SK-N-DZ (cell line): ENCODE results near the gene ARHGAP15. TPM values are rescaled to one million over a fixed set of nuclear protein-coding genes. Genes with fewer than 3 reads are reported as not detected.
"Not testable (repeated sequence)": the region's sequence is repeated elsewhere in the genome, so short reads cannot be mapped to it uniquely, and the experiment has no call there.

Source experiments
- DNase-seq: peaks from one replicate; pipeline ENCODE4 v3.0.0-alpha.2; 2015; ENCODE audit warnings: low spot score
- polyA plus RNA-seq, 2 experiments: library from polyadenylated mRNA; depleted of rRNA; stranded (reverse); fragments of >200 nt; gene quantifications; 2 replicates each; pipeline ENCODE4 v1.2.3, GENCODE V29; 2014

ARHGAP15 gene
- not detected in 2 replicates for polyA plus RNA-seq (2014; cell fraction: cytosol; rRNA removed)
- polyA plus RNA-seq (2014; cell fraction: nucleus; rRNA removed): not detected in 2 replicates

- DNase-seq: peak; percentile 4
These were observed at the start of gene ARHGAP15 for GRCh38 chr2:143128681-143129580. TSS of gene ARHGAP15 (plus strand) at chr2:143129419.

- DNase-seq: no peak
These were observed 47.6 kb upstream of the ARHGAP15 start for GRCh38 chr2:143081616-143082015.

- DNase-seq: no peak
These were observed 45.6 kb upstream of the ARHGAP15 start for GRCh38 chr2:143083636-143084035.

- no peak for DNase-seq
These were observed 44.8 kb upstream of the ARHGAP15 start for GRCh38 chr2:143084462-143084861.

- DNase-seq: no peak
These were observed 44.0 kb upstream of the ARHGAP15 start for GRCh38 chr2:143085125-143085784.

GRCh38 chr2:143087033-143087432 lies 42.2 kb upstream of the ARHGAP15 start:
- DNase-seq: no peak

- DNase-seq: no peak
These were observed 40.8 kb upstream of the ARHGAP15 start for GRCh38 chr2:143088388-143088787.

- not testable (repeated sequence) for DNase-seq
These were observed 39.7 kb upstream of the ARHGAP15 start for GRCh38 chr2:143089520-143089919.

GRCh38 chr2:143110758-143111428 lies 18.3 kb upstream of the ARHGAP15 start:
- DNase-seq: peak; percentile 59

- DNase-seq: no peak
These were observed 12.0 kb upstream of the ARHGAP15 start for GRCh38 chr2:143117225-143117624.

GRCh38 chr2:143121079-143121478 lies 8.1 kb upstream of the ARHGAP15 start:
- no peak for DNase-seq

GRCh38 chr2:143121957-143122356 lies 7.3 kb upstream of the ARHGAP15 start:
- DNase-seq: no peak

- no peak for DNase-seq
These were observed 5.3 kb upstream of the ARHGAP15 start for GRCh38 chr2:143123911-143124310.

GRCh38 chr2:143124445-143124844 lies 4.8 kb upstream of the ARHGAP15 start:
- no peak for DNase-seq

- no peak for DNase-seq
These were observed 3.5 kb upstream of the ARHGAP15 start for GRCh38 chr2:143125717-143126116.

- DNase-seq: no peak
These were observed 3.1 kb downstream of the ARHGAP15 start for GRCh38 chr2:143132355-143132754.

GRCh38 chr2:143133783-143134182 lies 4.6 kb downstream of the ARHGAP15 start:
- no peak for DNase-seq

GRCh38 chr2:143138292-143138691 lies 9.1 kb downstream of the ARHGAP15 start:
- no peak for DNase-seq

- DNase-seq: no peak
These were observed 10.7 kb downstream of the ARHGAP15 start for GRCh38 chr2:143139835-143140393.

GRCh38 chr2:143140864-143141661 lies 11.8 kb downstream of the ARHGAP15 start:
- DNase-seq: no peak

GRCh38 chr2:143142598-143142997 lies 13.4 kb downstream of the ARHGAP15 start:
- no peak for DNase-seq
